KMS-11 (cell line): Measurements from ENCODE around the gene CLDN4.

ENCODE experiments used
- H2AFZ ChIP-seq: fragments of 200-600 bp; sonication (generic); 2 replicates; pipeline ENCODE4 v1.6.1; 2016; ENCODE audit warnings: antibody characterized with exemption, mixed run types, low read depth
- H3K27ac ChIP-seq: fragments of 200-600 bp; sonication (generic); 2 replicates; pipeline ENCODE4 v1.6.1; 2016; ENCODE audit warnings: mild to moderate bottlenecking, mixed run types
- H3K27me3 ChIP-seq: fragments of 200-600 bp; sonication (generic); 2 replicates; pipeline ENCODE4 v1.6.1; 2017; ENCODE audit warnings: mild to moderate bottlenecking, low read depth, mixed run types, moderate library complexity; ENCODE audit not compliant: insufficient read depth
- H3K36me3 ChIP-seq: fragments of 200-600 bp; sonication (generic); 2 replicates; pipeline ENCODE4 v1.6.1; 2017; ENCODE audit warnings: mild to moderate bottlenecking, mixed run types; ENCODE audit not compliant: insufficient read depth
- H3K4me1 ChIP-seq: fragments of 200-600 bp; sonication (generic); 2 replicates; pipeline ENCODE4 v1.6.1; 2016; ENCODE audit warnings: mild to moderate bottlenecking, low read depth, mixed run types; ENCODE audit not compliant: poor library complexity, severe bottlenecking
- H3K4me2 ChIP-seq: fragments of 200-600 bp; sonication (generic); 2 replicates; pipeline ENCODE4 v1.7.0; 2016; ENCODE audit warnings: mild to moderate bottlenecking, mixed run types
- H3K4me3 ChIP-seq: fragments of 200-600 bp; sonication (generic); IDR thresholded peaks from 2 replicates; pipeline ENCODE4 v1.6.1; 2017; ENCODE audit warnings: low read depth, low read length, mixed read lengths; ENCODE audit not compliant: insufficient read depth
- H3K79me2 ChIP-seq: fragments of 200-600 bp; sonication (generic); 2 replicates; pipeline ENCODE4 v1.6.1; 2016; ENCODE audit warnings: low read depth, mixed run types; ENCODE audit not compliant: insufficient read depth
- H3K9ac ChIP-seq: fragments of 200-600 bp; sonication (generic); 2 replicates; pipeline ENCODE4 v1.6.1; 2016; ENCODE audit warnings: mild to moderate bottlenecking, mixed run types
- H4K20me1 ChIP-seq: fragments of 200-600 bp; sonication (generic); 2 replicates; pipeline ENCODE4 v1.6.1; 2016; ENCODE audit warnings: mild to moderate bottlenecking, mixed run types; ENCODE audit not compliant: insufficient read depth
- CTCF ChIP-seq: fragments of 200-600 bp; sonication (generic); conservative IDR thresholded peaks from 2 replicates; pipeline ENCODE4 v1.6.1; 2017; ENCODE audit warnings: low read depth, mild to moderate bottlenecking, antibody characterized with exemption, low read length, moderate library complexity, mixed read lengths

Gene CLDN4

GRCh38 chr7:73870041-73870492 is 39.3 kb downstream of the CLDN4 start:
- Histone ChIP-seq H2AFZ (no peak overlapping the region), H3K4me2 (no peak overlapping the region), H3K9ac (no peak overlapping the region), H3K4me1 (peaks cover 5% of the 10 kb centered on the region), H3K4me3 (no peak overlapping the region), H3K27me3 (peaks cover 36% of the 10 kb centered on the region), H3K36me3 (no peaks in the 10 kb centered on the region), H3K79me2 (no peaks in the 10 kb centered on the region), H4K20me1 (no peaks in the 10 kb centered on the region), H3K27ac (no peak overlapping the region)
- no peak for TF ChIP-seq CTCF

GRCh38 chr7:73871163-73872011 is 40.6 kb downstream of the CLDN4 start:
- Histone ChIP-seq H3K79me2 (no peaks in the 10 kb centered on the region), H3K4me1 (peaks cover 5% of the 10 kb centered on the region), H3K9ac (no peak overlapping the region), H4K20me1 (no peaks in the 10 kb centered on the region), H2AFZ (no peak overlapping the region), H3K27me3 (peaks cover 45% of the 10 kb centered on the region), H3K36me3 (no peaks in the 10 kb centered on the region), H3K27ac (no peak overlapping the region), H3K4me2 (no peak overlapping the region), H3K4me3 (no peak overlapping the region)
- TF ChIP-seq CTCF: no peak

GRCh38 chr7:73872056-73872908 is 41.5 kb downstream of the CLDN4 start:
- Histone ChIP-seq H3K4me1 (peaks cover 5% of the 10 kb centered on the region), H3K4me2 (no peak overlapping the region), H2AFZ (no peak overlapping the region), H4K20me1 (no peaks in the 10 kb centered on the region), H3K27ac (no peak overlapping the region), H3K27me3 (peaks cover 51% of the 10 kb centered on the region), H3K36me3 (no peaks in the 10 kb centered on the region), H3K79me2 (no peaks in the 10 kb centered on the region), H3K9ac (no peak overlapping the region), H3K4me3 (no peak overlapping the region)
- no peak for TF ChIP-seq CTCF

GRCh38 chr7:73876361-73876760 is 45.6 kb downstream of the CLDN4 start:
- Histone ChIP-seq H3K9ac (no peak overlapping the region), H3K4me3 (no peak overlapping the region), H3K27me3 (peaks cover 72% of the 10 kb centered on the region), H2AFZ (no peak overlapping the region), H3K27ac (no peak overlapping the region), H3K4me2 (no peak overlapping the region), H3K36me3 (no peaks in the 10 kb centered on the region), H4K20me1 (no peaks in the 10 kb centered on the region), H3K79me2 (no peaks in the 10 kb centered on the region), H3K4me1 (no peaks in the 10 kb centered on the region)
- TF ChIP-seq CTCF: no peak
